Heart left ventricle (tissue), 13 donors: ENCODE measurements around the gene AHNAK2.

Experiments
- POLR2A ChIP-seq, 2 donors: fragments of 450-650 bp; IDR thresholded peaks; one replicate each; pipeline ENCODE4 v1.6.1; 2017; ENCODE audit warnings: antibody characterized with exemption in 2 of 2, mild to moderate bottlenecking in 2 of 2, moderate library complexity in 2 of 2
- TF ChIP-seq, protein P1 (sequence below), 12 donors: fragments of 200-600 bp; sonication (generic) in 4 of 12; IDR thresholded peaks; one replicate each; pipeline versions ENCODE4 v1.5.0 to v1.8.0; 2018 to 2022; ENCODE audit warnings: antibody characterized with exemption in 12 of 12, mild to moderate bottlenecking in 5 of 12
- donor health status: ischemic (EF 13 %, LVEDD 7.1; RV severe dilation, severe dysfunction).
- donor health status: DM: no; HTN: yes; CAD: no.
- donor health status: DM: no; HTN: no; CAD: no.
- donor health status: ischemic (EF 25% LVEDD 6.9; RV normal size, moderate dysfunction).
- donor health status: ischemic (EF 25% LVEDD 5.7; RV mildly dilated, moderate dysfunction).
- donor health status: ischemic (EF 35%, LVEDD 5.7; RV mildly dilated, moderate dysfunction).
- donor health status: nonischemic (EF 11% LVEDD 7.7; RV severe dilation, severe dysfunction).
- donor health status: DM: yes; HTN: yes; CAD: no.
- donor health status: PGD.
- donor health status: ischemic (EF 29% LVEDD 5.4; RV normal size, mild dysfunction).
- donor health status: nonischemic (EF 23%, LVEDD 6.1; RV moderate dilation, normal function).

GRCh38 chr14:104998801-104999200 lies 20.6 kb upstream of the AHNAK2 start:
- TF ChIP-seq, protein P1, sequence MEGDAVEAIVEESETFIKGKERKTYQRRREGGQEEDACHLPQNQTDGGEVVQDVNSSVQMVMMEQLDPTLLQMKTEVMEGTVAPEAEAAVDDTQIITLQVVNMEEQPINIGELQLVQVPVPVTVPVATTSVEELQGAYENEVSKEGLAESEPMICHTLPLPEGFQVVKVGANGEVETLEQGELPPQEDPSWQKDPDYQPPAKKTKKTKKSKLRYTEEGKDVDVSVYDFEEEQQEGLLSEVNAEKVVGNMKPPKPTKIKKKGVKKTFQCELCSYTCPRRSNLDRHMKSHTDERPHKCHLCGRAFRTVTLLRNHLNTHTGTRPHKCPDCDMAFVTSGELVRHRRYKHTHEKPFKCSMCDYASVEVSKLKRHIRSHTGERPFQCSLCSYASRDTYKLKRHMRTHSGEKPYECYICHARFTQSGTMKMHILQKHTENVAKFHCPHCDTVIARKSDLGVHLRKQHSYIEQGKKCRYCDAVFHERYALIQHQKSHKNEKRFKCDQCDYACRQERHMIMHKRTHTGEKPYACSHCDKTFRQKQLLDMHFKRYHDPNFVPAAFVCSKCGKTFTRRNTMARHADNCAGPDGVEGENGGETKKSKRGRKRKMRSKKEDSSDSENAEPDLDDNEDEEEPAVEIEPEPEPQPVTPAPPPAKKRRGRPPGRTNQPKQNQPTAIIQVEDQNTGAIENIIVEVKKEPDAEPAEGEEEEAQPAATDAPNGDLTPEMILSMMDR (IDR thresholded peaks at IDR 0.05), result no peak
- TF ChIP-seq POLR2A (IDR thresholded peaks at IDR 0.05), result no peak
